Measurements from ENCODE around the gene ACE.
"Not testable (repeated sequence)": the region's sequence is repeated elsewhere in the genome, so short reads cannot be mapped to it uniquely, and the experiment has no call there.

DNA sequence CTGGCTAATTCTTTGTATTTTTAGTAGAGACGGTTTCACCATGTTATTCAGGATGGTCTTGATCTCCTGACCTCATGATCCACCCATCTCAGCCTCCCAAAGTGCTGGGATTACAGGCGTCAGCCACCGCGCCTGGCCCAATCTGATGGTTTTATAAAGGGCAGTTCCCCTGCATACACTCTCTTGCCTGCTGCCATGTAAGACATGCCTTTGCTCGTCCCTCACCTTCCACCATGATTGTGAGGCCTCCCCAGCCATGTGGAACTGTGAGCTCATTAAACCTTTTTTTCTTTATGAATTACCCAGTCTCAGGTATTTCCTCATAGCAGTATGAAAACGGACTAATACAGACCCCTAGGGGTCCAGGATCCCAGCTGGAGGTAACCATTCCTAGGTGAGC lies 8.8 kb upstream of the ACE start:
- not testable (repeated sequence) for TF ChIP-seq BHLHE40 (IDR thresholded peaks at IDR 0.05; ENCODE audit: borderline replicate concordance); FOXK2 (IDR thresholded peaks at IDR 0.05); SP1 (IDR thresholded peaks at IDR 0.05); SUZ12 (IDR thresholded peaks at IDR 0.05); FOXM1 (IDR thresholded peaks at IDR 0.05; ENCODE audit: borderline replicate concordance)

Data from HEK293T (cell line).